Adipose tissue (tissue), 3 donors: ENCODE data around the gene ABCA3. TPM values are rescaled to one million over a fixed set of nuclear protein-coding genes. Genes with fewer than 3 reads are reported as not detected.

Experiments
- H3K27ac ChIP-seq: one replicate; pipeline ENCODE4 v1.5.1; 2013; ENCODE audit warnings: low read depth, low read length
- WGBS, 3 donors: extraction: QIAGEN DNeasy Blood & Tissue Kit; methylation state at CpG; one replicate each; pipeline ENCODE4 v1.1.7; 2013; 5-methylcytosine and 5-hydroxymethylcytosine counted together
- polyA plus RNA-seq, 3 donors: library from polyadenylated mRNA; stranded (reverse); fragments of 200-250 nt; gene quantifications; one replicate each; pipeline ENCODE4 v1.2.3, GENCODE V29; 2013
- donor health status: healthy with polysubstance abuse.
- donor health status: Bipolar disorder and iron deficiency.
- donor health status: healthy.

Gene ABCA3
- polyA plus RNA-seq, 3 donors, result 6.8 to 11.6 (median 8.0) TPM

DNA sequence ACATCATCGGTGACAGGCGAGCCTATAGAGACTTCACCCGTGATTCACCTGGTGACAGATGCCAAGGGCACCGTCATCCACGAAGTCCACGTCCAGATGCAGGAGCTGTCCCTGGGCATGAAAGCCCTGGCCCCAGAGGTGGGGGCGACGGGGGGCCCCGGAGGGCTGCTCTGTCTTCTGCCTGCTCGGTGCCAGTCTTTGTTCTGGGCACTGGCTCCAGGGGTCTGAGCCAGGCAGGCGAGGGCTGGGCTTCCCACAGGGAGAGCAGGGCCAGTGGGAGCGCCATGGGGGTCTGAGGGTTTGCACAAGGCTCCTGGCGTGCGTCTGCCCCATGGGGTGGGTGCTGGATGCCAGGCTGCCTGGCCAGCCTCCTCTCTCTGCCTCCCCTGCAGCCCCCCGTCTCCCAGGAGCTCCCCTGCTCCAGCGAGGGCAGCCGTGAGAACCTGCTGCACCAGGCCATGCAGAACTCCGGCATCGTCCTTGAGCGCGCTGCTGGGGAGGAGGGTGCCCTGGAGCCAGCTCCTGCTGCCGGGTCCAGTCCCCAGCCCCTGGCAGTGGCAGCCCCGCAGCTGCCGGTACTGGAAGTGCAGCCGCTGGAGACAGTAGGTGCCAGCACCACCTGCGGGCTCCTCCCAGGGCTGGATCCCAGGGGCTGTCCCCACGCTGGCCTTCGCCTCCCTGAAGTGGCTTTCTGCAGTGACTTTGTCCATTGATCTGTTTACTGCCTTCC, 107.3 kb downstream of the ABCA3 start:
- 92 to 94% (median 94%) methylated on average over 24 to 28 of the region's 28 CpGs for WGBS, 3 donors
- H3K27ac ChIP-seq, result no peak overlapping the region

- 91 to 92% (median 92%) methylated on average over 41 of the region's 41 CpGs for WGBS, 3 donors
- H3K27ac ChIP-seq, result no peak overlapping the region
These were observed 108.2 kb downstream of the ABCA3 start for GRCh38 chr16:2232094-2232990.

DNA sequence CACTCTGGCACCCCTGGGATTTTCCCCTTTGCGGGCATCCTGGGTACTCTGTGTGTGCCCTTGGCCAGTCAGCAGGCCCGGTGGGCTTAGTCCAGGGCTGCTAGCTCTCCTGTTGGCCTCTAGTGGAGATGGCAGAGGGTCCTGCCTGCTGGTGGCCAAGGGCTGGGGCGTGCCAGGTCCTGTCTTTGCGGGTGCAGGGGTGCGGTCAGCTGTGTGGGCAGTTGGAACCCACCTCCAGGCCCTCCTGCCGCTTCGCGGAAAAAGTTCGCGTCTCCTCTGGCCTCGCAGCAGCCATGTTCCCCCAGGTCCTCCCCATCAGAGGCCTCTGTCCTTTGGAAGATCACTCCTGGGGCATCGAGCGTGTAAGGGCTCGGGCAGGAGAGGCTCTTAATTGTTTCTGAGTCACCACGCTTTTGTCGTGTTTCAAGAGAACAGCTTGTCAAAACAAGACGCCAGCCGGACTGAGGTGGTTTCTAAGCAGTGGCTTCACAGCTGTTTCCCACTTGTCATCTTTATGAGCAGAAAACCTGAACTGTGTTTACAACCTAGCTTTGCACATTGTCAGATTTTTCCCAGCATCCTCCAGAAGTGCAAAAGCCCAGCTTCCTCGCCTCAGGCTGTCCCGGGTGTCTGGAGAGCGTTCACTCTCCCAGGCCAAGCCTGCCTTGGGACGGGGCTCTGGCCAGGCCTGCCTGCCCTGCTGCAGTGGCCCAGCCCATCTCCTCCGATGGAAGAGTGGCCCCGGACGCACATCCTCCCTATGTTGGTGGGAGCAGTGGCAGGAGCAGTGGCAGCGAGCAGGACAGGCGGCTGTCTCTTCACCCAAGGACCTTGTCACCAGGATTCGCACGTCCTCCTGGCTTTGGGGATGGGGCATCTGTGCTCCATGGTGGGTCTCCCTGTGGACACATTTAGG, 109.3 kb downstream of the ABCA3 start:
- WGBS, 3 donors, result 87 to 91% (median 90%) methylated on average over 29 of the region's 29 CpGs
- H3K27ac ChIP-seq, result no peak overlapping the region

DNA sequence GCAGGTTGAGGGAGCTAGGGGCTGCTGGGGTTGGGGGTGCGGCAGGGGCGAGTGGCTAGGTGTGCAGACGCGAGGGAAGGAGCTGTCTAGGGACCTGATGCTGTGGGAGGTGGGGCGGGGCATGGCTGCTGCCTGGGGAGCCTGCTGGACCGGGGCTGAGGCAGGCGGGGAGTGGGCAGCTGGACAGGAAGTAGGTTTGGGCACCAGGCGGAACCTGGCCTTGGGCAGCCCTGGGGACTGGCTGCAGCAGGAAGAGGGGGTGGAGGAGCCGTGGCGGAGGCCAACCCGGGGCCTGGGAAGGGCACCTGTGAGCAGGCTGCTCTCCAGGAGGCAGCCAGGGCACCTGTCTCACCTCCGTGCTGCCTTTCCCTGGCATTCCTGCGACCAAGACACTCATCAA, 110.2 kb downstream of the ABCA3 start:
- 57 to 87% (median 77%) methylated on average over 13 of the region's 13 CpGs for WGBS, 3 donors
- H3K27ac ChIP-seq, result no peak overlapping the region

DNA sequence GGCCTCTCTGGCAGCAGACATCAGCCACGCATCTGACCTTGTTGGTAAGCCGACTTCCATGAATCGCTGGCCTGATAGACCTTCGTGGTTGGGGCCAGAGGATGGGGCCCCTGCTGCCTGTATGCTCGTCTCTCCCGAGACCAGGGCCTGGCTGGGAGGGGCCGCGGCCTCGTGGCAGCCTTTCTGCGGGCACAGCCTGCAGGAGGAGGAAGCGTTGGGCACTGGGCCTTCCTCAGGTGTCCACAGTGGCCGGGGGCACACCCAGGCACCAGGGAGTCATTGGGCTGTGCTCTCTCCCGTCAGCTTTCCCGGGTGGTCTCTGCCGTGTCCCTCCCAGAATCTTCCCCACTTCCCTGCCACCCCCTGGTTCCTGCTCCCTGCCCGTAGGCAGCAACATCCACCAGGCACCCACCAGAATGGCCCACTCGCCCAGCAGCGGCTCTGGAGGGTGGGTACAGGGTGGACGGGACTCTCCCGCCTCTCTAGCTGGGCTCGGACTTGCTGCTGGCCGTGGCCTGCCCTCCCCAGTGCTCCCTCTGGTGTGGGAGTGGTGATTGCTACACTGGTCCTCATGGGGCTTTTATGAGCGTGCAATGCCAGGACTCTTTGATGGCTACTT, 110.8 kb downstream of the ABCA3 start:
- 83 to 88% (median 84%) methylated on average over 22 to 23 of the region's 23 CpGs for WGBS, 3 donors
- no peak overlapping the region for H3K27ac ChIP-seq

DNA sequence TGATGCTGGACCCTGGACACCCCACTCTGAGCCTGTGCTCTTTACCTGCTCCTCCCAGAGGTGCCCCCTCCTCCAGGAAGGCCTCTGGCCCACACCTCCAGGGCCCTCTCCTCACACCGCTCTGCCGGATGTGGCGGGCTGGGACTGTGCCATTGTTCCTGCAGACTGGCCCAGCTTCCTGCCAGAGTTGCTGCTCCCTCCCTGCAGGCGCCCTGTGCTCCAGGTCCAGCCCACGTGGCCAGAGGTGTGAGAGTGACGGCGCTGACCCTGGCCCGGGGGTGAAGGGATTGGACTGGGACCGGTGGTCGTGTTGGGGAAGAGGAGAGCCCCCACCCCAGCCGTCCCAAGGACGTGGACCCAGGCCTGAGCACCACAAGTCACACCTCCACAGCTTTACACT, 111.4 kb downstream of the ABCA3 start:
- WGBS, 3 donors, result 80 to 89% (median 82%) methylated on average over 12 of the region's 12 CpGs
- H3K27ac ChIP-seq, result no peak overlapping the region

- H3K27ac ChIP-seq, result no peak overlapping the region
- WGBS, 3 donors, result 89 to 90% (median 90%) methylated on average over 25 of the region's 25 CpGs
These were observed 112.2 kb downstream of the ABCA3 start for GRCh38 chr16:2228161-2228824.

- WGBS, 3 donors, result 88 to 94% (median 89%) methylated on average over 6 of the region's 6 CpGs
- no peak overlapping the region for H3K27ac ChIP-seq
These were observed 113.6 kb downstream of the ABCA3 start for GRCh38 chr16:2226918-2227317.

DNA sequence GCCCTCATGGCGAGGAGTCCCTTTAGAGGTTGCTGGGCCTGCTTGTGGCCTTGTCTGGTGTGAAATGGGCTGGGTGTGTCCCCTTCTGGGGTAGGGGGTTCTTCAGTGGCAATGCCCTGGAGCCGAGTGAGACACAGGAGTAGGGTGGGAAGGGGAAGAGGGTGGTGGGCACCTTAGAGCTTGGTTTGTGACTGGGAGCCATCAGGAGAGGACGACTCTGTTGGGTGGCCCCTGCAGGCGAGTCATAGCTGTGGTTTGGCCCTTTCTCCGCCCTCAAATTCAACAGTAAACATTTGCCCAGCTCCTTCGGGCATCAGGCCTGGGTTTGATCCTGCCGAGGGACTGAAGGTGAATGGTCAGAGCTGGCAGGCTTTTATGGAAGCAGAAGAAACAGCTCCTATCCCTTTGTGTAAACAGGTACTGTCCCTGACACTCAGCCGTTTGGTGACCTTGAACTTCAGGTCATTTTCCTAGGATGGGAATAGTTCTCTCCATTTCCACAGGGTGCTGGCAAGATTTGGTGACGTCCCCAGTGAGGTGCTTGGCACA, 114.2 kb downstream of the ABCA3 start:
- 38 to 77% (median 69%) methylated on average over 9 of the region's 9 CpGs for whole genome bisulfite sequencing, 3 donors
- no peak overlapping the region for H3K27ac ChIP-seq

Other genes starting within 250 kb of the ABCA3 start
- gene PKD1, start 204.8 kb downstream of the ABCA3 start, polyA plus RNA-seq, result 10 to 100 TPM; 36.9 to 89.6 (median 83.7) TPM
- gene RAB26, start 192.1 kb downstream of the ABCA3 start, polyA plus RNA-seq, result 10 to 100 TPM in 1 of 3 donors, 1 to 10 TPM in 2; 1.4 to 24.8 (median 1.9) TPM
- gene TRAF7, start 184.9 kb downstream of the ABCA3 start, polyA plus RNA-seq, result 10 to 100 TPM; 24.3 to 42.1 (median 42.0) TPM
- gene CASKIN1, start 144.1 kb downstream of the ABCA3 start, polyA plus RNA-seq, result under 1 TPM; 0.22 to 0.35 (median 0.30) TPM
- 10 to 100 TPM; 53.8 to 56.0 (median 53.9) TPM for gene MLST8, start 135.3 kb downstream of the ABCA3 start, polyA plus RNA-seq
- 1 to 10 TPM; 3.3 to 9.9 (median 9.2) TPM for gene BRICD5, start 129.9 kb downstream of the ABCA3 start, polyA plus RNA-seq
- gene PGP, start 125.9 kb downstream of the ABCA3 start, polyA plus RNA-seq, result 10 to 100 TPM in 2 of 3 donors, 1 to 10 TPM in 1; 3.8 to 12.6 (median 10.7) TPM
- gene E4F1, start 117.1 kb downstream of the ABCA3 start, polyA plus RNA-seq, result 10 to 100 TPM; 11.6 to 19.3 (median 16.1) TPM
- gene DNASE1L2, start 104.3 kb downstream of the ABCA3 start, polyA plus RNA-seq, result under 1 TPM; 0.41 to 0.45 (median 0.45) TPM
- 100 to 1,000 TPM in 1 of 3 donors, 10 to 100 TPM in 2; 56.0 to 126 (median 72.3) TPM for gene ECI1, start 89.1 kb downstream of the ABCA3 start, polyA plus RNA-seq
- 100 to 1,000 TPM in 2 of 3 donors, 10 to 100 TPM in 1; 69.8 to 138 (median 102) TPM for gene RNPS1, start 72.6 kb downstream of the ABCA3 start, polyA plus RNA-seq
- gene CCNF, start 88.7 kb upstream of the ABCA3 start, polyA plus RNA-seq, result 1 to 10 TPM; 1.0 to 1.4 (median 1.4) TPM
- under 1 TPM; 0.38 to 0.92 (median 0.45) TPM for gene TEDC2, start 119.4 kb upstream of the ABCA3 start, polyA plus RNA-seq
- gene NTN3, start 130.6 kb upstream of the ABCA3 start, polyA plus RNA-seq, result under 1 TPM in 2 of 3 donors, not detected in 1; 0.06 to 0.24 TPM
- gene TBC1D24, start 134.4 kb upstream of the ABCA3 start, polyA plus RNA-seq, result 10 to 100 TPM in 1 of 3 donors, 1 to 10 TPM in 2; 6.6 to 11.6 (median 7.8) TPM
- 100 to 1,000 TPM in 1 of 3 donors, 10 to 100 TPM in 2; 74.2 to 236 (median 89.1) TPM for gene ATP6V0C, start 173.2 kb upstream of the ABCA3 start, polyA plus RNA-seq
- gene AMDHD2, start 179.6 kb upstream of the ABCA3 start, polyA plus RNA-seq, result 10 to 100 TPM; 14.6 to 29.5 (median 29.5) TPM
- under 1 TPM; 0.45 to 0.97 (median 0.66) TPM for gene CEMP1, start 190.7 kb upstream of the ABCA3 start, polyA plus RNA-seq
- 10 to 100 TPM; 10.6 to 19.0 (median 15.0) TPM for gene PDPK1, start 197.3 kb upstream of the ABCA3 start, polyA plus RNA-seq